ENCODE data around the gene USP7. TPM values are rescaled to one million over a fixed set of nuclear protein-coding genes. Genes with fewer than 3 reads are reported as not detected.

The USP7 gene
- total RNA-seq, 2 experiments from 2014 or later = 155 to 163 TPM

- no peak for TF ChIP-seq CTCF (IDR thresholded peaks at IDR 0.05)
- ChIA-PET CTCF (interaction anchor here (8.5 kb wide), 1 partner anchor 10 kb away, joined by 72 read pairs; no protein-coding TSS in a partner anchor), POLR2A (interaction anchor here (0.7 kb wide), 1 partner anchor 15 kb away, joined by 3 read pairs; no protein-coding TSS in a partner anchor)
- Mint-ChIP-seq H3K36me3 (ENCODE audit: low read depth) (peaks cover 6% of the 10 kb centered on the region), H3K4me3 (no peak overlapping the region), H3K4me1 (ENCODE audit: low read depth) (peaks cover 91% of the 10 kb centered on the region), H3K27me3 (no peaks in the 10 kb centered on the region), H3K9me3 (no peaks in the 10 kb centered on the region), H3K27ac (no peak overlapping the region)
- ATAC-seq (no peak), DNase-seq (no peak)
- intact Hi-C loops (cut with micrococcal nuclease) = no loop called here
Observed at GRCh38 chr16:8946544-8946943, 17.2 kb downstream of the USP7 start.

- intact Hi-C loops (cut with micrococcal nuclease) = no loop called here
- no peaks in the 10 kb centered on the region for H3K27me3 Mint-ChIP-seq
- H3K4me3 Mint-ChIP-seq = no peak overlapping the region
- H3K36me3 Mint-ChIP-seq (ENCODE audit: low read depth) = peaks cover 6% of the 10 kb centered on the region
- peaks cover 91% of the 10 kb centered on the region for H3K4me1 Mint-ChIP-seq (ENCODE audit: low read depth)
- DNase-seq (no peak), ATAC-seq (no peak)
- no peaks in the 10 kb centered on the region for H3K9me3 Mint-ChIP-seq
- ChIA-PET CTCF (interaction anchor here (2.5 to 8.5 kb wide), 2 partner anchors 9 to 63 kb away, joined by 8 to 72 read pairs; no protein-coding TSS in a partner anchor), POLR2A (interaction anchor here (0.6 to 0.7 kb wide), 2 partner anchors 16 to 45 kb away, joined by 3 to 4 read pairs; no protein-coding TSS in a partner anchor)
- peak overlapping the region; percentile 34 for H3K27ac Mint-ChIP-seq
- TF ChIP-seq CTCF (IDR thresholded peaks at IDR 0.05) = no peak
Observed at GRCh38 chr16:8945626-8946296, 17.9 kb downstream of the USP7 start.

- ChIA-PET CTCF (interaction anchor here (1.1 to 2.5 kb wide), 2 partner anchors 65 to 175 kb away, joined by 3 to 8 read pairs; no protein-coding TSS in a partner anchor), POLR2A (interaction anchor here (1.0 kb wide), 1 partner anchor 14 kb away, joined by 3 read pairs; no protein-coding TSS in a partner anchor)
- Mint-ChIP-seq H3K27ac (peak overlapping the region; percentile 79), H3K9me3 (no peaks in the 10 kb centered on the region), H3K4me3 (peak overlapping the region; percentile 20), H3K4me1 (ENCODE audit: low read depth) (peaks cover 94% of the 10 kb centered on the region), H3K36me3 (ENCODE audit: low read depth) (peaks cover 6% of the 10 kb centered on the region), H3K27me3 (no peaks in the 10 kb centered on the region)
- ATAC-seq = peak; percentile 83
- intact Hi-C loops (cut with micrococcal nuclease) = no loop called here
- TF ChIP-seq CTCF (IDR thresholded peaks at IDR 0.05) = no peak
- DNase-seq = no peak
Observed at GRCh38 chr16:8943966-8944759, 19.5 kb downstream of the USP7 start.

- intact Hi-C loops (cut with micrococcal nuclease) = no loop called here
- Mint-ChIP-seq H3K4me1 (ENCODE audit: low read depth) (peaks cover 94% of the 10 kb centered on the region), H3K9me3 (no peaks in the 10 kb centered on the region), H3K4me3 (no peak overlapping the region), H3K36me3 (ENCODE audit: low read depth) (peaks cover 6% of the 10 kb centered on the region), H3K27ac (peak overlapping the region; percentile 46), H3K27me3 (no peaks in the 10 kb centered on the region)
- CTCF ChIA-PET = interaction anchor here (0.8 to 1.3 kb wide), 4 partner anchors 8 to 66 kb away, joined by 3 read pairs; no protein-coding TSS in a partner anchor
- no peak for ATAC-seq
- no peak for DNase-seq
- no peak for TF ChIP-seq CTCF (IDR thresholded peaks at IDR 0.05)
- POLR2A ChIA-PET = interaction anchor here (0.6 to 2.0 kb wide), 3 partner anchors 8 to 157 kb away, joined by 3 to 8 read pairs (median 3); no protein-coding TSS in a partner anchor
Observed at GRCh38 chr16:8943001-8943763, 20.5 kb downstream of the USP7 start.

Data from activated CD8-positive, alpha-beta T cell treated with anti-CD3 and anti-CD28 coated beads for 36 hours (primary cell).